Heart right ventricle (tissue), 16 donors: ENCODE data around the gene FBLN2. TPM values are rescaled to one million over a fixed set of nuclear protein-coding genes. Genes with fewer than 3 reads are reported as not detected.
A peak's percentile ranks its signal among the peaks of the same experiment; 100 is the strongest.

Experiments used
- ATAC-seq, 8 donors: fragments of 200-7000 bp; cut with Tn5 transposase; one replicate each; pipeline ENCODE4 v1.9.1; 2020; ENCODE audit warnings: mild to moderate bottlenecking in 8 of 8, moderate library complexity in 8 of 8, moderate number of reproducible peaks in 1 of 8
- DNase-seq, 2 donors: peaks; one replicate each; pipeline ENCODE4 v3.0.0-alpha.2; 2020
- H3K27ac ChIP-seq, 10 donors: fragments of 200-600 bp; sonication (generic) in 2 of 10; one replicate each; pipeline versions ENCODE4 v1.5.0 to v1.8.0; 2020 to 2022; ENCODE audit warnings: mild to moderate bottlenecking in 3 of 10
- H3K27me3 ChIP-seq, 7 donors: fragments of 200-600 bp; one replicate each; pipeline ENCODE4 v1.8.0; 2021 to 2022; ENCODE audit warnings: mild to moderate bottlenecking in 2 of 7
- H3K36me3 ChIP-seq, 9 donors: fragments of 200-600 bp; sonication (generic) in 1 of 9; one replicate each; pipeline versions ENCODE4 v1.5.0 to v1.8.0; 2020 to 2022; ENCODE audit warnings: mild to moderate bottlenecking in 2 of 9
- H3K4me1 ChIP-seq, 9 donors: fragments of 200-600 bp; sonication (generic) in 1 of 9; one replicate each; pipeline versions ENCODE4 v1.5.0 to v1.8.0; 2020 to 2022; ENCODE audit warnings: mild to moderate bottlenecking in 4 of 9
- H3K4me3 ChIP-seq, 10 donors: fragments of 200-600 bp; sonication (generic) in 2 of 10; one replicate each; pipeline versions ENCODE4 v1.5.0 to v1.8.0; 2020 to 2022; ENCODE audit warnings: mild to moderate bottlenecking in 7 of 10, moderate library complexity in 2 of 10
- H3K9me3 ChIP-seq, 11 donors: fragments of 200-600 bp in 10 of 11; sonication (generic) in 2 of 11; one replicate each; pipeline versions ENCODE4 v1.5.0 to v1.8.0; 2013 to 2022; ENCODE audit warnings: mild to moderate bottlenecking in 2 of 11, control low read depth in 1 of 11, moderate library complexity in 1 of 11
- WGBS, 2 donors: extraction: QIAGEN DNeasy Blood & Tissue Kit; methylation state at CpG; one replicate each; pipeline ENCODE4 v1.1.7; 2013; ENCODE audit warnings: inconsistent platforms in 1 of 2; 5-methylcytosine and 5-hydroxymethylcytosine counted together
- intact Hi-C, 10 donors: fragments of 100-400 bp; cut with DNase I; formaldehyde crosslinking; loops; one replicate each; pipeline versions ENCODE4 v1.11.1 to v1.14.2; 2022
- polyA plus RNA-seq, 2 donors: library from polyadenylated mRNA; stranded (reverse); fragments of 200-250 nt; gene quantifications; one replicate each; pipeline ENCODE4 v1.2.3, GENCODE V29; 2013
- total RNA-seq, 10 donors: library from RNA; stranded (reverse); fragmentation: NEBNext Ultra II Directional in 3 of 10; extraction: Animal tissue kit (Norgen Biotek cat#: 25700) in 3 of 10; gene quantifications; one replicate each; pipeline versions ENCODE4 v1.2.1 to v1.2.4, GENCODE V29; 2021 to 2023
- TF ChIP-seq, protein P1 (sequence below), 9 donors: fragments of 200-600 bp; sonication (generic) in 2 of 9; IDR thresholded peaks; one replicate each; pipeline versions ENCODE4 v1.5.0 to v1.8.0; 2021 to 2022; ENCODE audit warnings: antibody characterized with exemption in 9 of 9, mild to moderate bottlenecking in 5 of 9, moderate library complexity in 1 of 9
- donor health status: Arrhythmogenic right ventricular cardiomyopathy.
- donor health status: ischemic (EF 13 %, LVEDD 7.1; RV severe dilation, severe dysfunction).
- donor health status: healthy with polysubstance abuse.
- donor health status: DM: no; HTN: yes; CAD: no.
- donor health status: DM: no; HTN: no; CAD: no.
- donor health status: ischemic (EF 25% LVEDD 6.9; RV normal size, moderate dysfunction).
- donor health status: ischemic (EF 25% LVEDD 5.7; RV mildly dilated, moderate dysfunction).
- donor health status: healthy.
- donor health status: DM: yes; HTN: yes; CAD: no.
- donor health status: Ischemic cardiomyopathy.
- donor health status: ischemic (EF 35%, LVEDD 5.7; RV mildly dilated, moderate dysfunction).
- donor health status: nonischemic (EF 11% LVEDD 7.7; RV severe dilation, severe dysfunction).
- donor health status: DM: yes; HTN: yes; CAD: no.
- donor health status: PGD.
- donor health status: ischemic (EF 29% LVEDD 5.4; RV normal size, mild dysfunction).
- donor health status: nonischemic (EF 23%, LVEDD 6.1; RV moderate dilation, normal function).

FBLN2 gene
- total and polyA plus RNA-seq, 12 donors = 20.7 to 78.9 (median 47.0) TPM

- H3K27me3 ChIP-seq = peaks cover 0 to 48% (median 42%) of the 10 kb centered on the region in 7 donors
- WGBS, 2 donors = 7% methylated on average over 55 to 70 of the region's 70 CpGs
- intact Hi-C loops = loop anchor here in 9 of 10 donors (5.0 to 10.0 kb wide), 7 partner anchors 227 to 812 kb away; partner anchors contain the start of genes WNT7A (in 6 of the 9), CHCHD4 (in 1 of the 9) and TMEM43 (in 1 of the 9)
Observed at GRCh38 chr3:13655061-13655913, 106.4 kb downstream of the FBLN2 start.

GRCh38 chr3:13656584-13657301 lies 107.8 kb downstream of the FBLN2 start:
- 80 to 90% methylated on average over 8 of the region's 8 CpGs for WGBS, 2 donors
- ATAC-seq = no peak

More at GRCh38 chr3:13655061-13655913, 106.4 kb downstream of the FBLN2 start:
- Histone ChIP-seq H3K9me3 (no peaks in the 10 kb centered on the region), H3K27ac (peak overlapping the region in 1 of 10 donors; percentile 15), H3K36me3 (no peaks in the 10 kb centered on the region), H3K4me3 (peak overlapping the region in 8 of 10 donors; percentile 28 to 46 (median 36)), H3K4me1 (peaks cover 0 to 22% (median 8%) of the 10 kb centered on the region in 9 donors)
- TF ChIP-seq, protein P1, sequence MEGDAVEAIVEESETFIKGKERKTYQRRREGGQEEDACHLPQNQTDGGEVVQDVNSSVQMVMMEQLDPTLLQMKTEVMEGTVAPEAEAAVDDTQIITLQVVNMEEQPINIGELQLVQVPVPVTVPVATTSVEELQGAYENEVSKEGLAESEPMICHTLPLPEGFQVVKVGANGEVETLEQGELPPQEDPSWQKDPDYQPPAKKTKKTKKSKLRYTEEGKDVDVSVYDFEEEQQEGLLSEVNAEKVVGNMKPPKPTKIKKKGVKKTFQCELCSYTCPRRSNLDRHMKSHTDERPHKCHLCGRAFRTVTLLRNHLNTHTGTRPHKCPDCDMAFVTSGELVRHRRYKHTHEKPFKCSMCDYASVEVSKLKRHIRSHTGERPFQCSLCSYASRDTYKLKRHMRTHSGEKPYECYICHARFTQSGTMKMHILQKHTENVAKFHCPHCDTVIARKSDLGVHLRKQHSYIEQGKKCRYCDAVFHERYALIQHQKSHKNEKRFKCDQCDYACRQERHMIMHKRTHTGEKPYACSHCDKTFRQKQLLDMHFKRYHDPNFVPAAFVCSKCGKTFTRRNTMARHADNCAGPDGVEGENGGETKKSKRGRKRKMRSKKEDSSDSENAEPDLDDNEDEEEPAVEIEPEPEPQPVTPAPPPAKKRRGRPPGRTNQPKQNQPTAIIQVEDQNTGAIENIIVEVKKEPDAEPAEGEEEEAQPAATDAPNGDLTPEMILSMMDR (IDR thresholded peaks at IDR 0.05) = peak; percentile 40 to 71 (median 58)
- peak; percentile 29 to 52 for DNase-seq
- ATAC-seq = peak; percentile 25 to 71 (median 51)

GRCh38 chr3:13657660-13658435 lies 108.9 kb downstream of the FBLN2 start:
- no peaks in the 10 kb centered on the region for H3K36me3 ChIP-seq
- no peak overlapping the region for H3K27ac ChIP-seq
- intact Hi-C loops = loop anchor here in 9 of 10 donors (2.0 to 10.0 kb wide), 9 partner anchors 223 to 809 kb away; partner anchors contain the start of genes WNT7A (in 7 of the 9), CHCHD4 (in 1 of the 9) and TMEM43 (in 1 of the 9)
- H3K9me3 ChIP-seq = no peaks in the 10 kb centered on the region
- H3K4me1 ChIP-seq = peaks cover 0 to 16% (median 4%) of the 10 kb centered on the region in 9 donors
- DNase-seq (peak; percentile 34 to 62), ATAC-seq (peak; percentile 62 to 86 (median 75))
- TF ChIP-seq, protein P1 (IDR thresholded peaks at IDR 0.05) = peak; percentile 58 to 81 (median 78)
- WGBS, 2 donors = 14 to 18% methylated on average over 25 of the region's 25 CpGs
- peaks cover 0 to 65% (median 48%) of the 10 kb centered on the region in 7 donors for H3K27me3 ChIP-seq
- no peak overlapping the region for H3K4me3 ChIP-seq

More at GRCh38 chr3:13656584-13657301, 107.8 kb downstream of the FBLN2 start:
- Histone ChIP-seq H3K27ac (no peak overlapping the region), H3K9me3 (no peaks in the 10 kb centered on the region), H3K4me3 (no peak overlapping the region), H3K4me1 (peaks cover 0 to 16% (median 4%) of the 10 kb centered on the region in 9 donors), H3K27me3 (peaks cover 0 to 58% (median 48%) of the 10 kb centered on the region in 7 donors), H3K36me3 (no peaks in the 10 kb centered on the region)
- intact Hi-C loops = loop anchor here in 9 of 10 donors (2.0 to 10.0 kb wide), 9 partner anchors 224 to 811 kb away; partner anchors contain the start of genes WNT7A (in 7 of the 9), CHCHD4 (in 1 of the 9) and TMEM43 (in 1 of the 9)
- TF ChIP-seq, protein P1 (IDR thresholded peaks at IDR 0.05) = no peak
- DNase-seq = no peak
